GM18858 (cell line): ENCODE data around the gene LDLRAP1.
"Not testable (repeated sequence)": the region's sequence is repeated elsewhere in the genome, so short reads cannot be mapped to it uniquely, and the experiment has no call there.

Source experiments
- ATAC-seq: cut with Tn5 transposase; IDR thresholded peaks from one replicate; pipeline ENCODE4 v1.9.1; 2021; ENCODE audit not compliant: unreplicated experiment

Gene LDLRAP1

GRCh38 chr1:25573591-25573930 is 30.2 kb downstream of the LDLRAP1 start:
- no peak for ATAC-seq

- no peak for ATAC-seq
Measured at GRCh38 chr1:25573961-25574360, 30.6 kb downstream of the LDLRAP1 start.

- ATAC-seq, result no peak
Measured at GRCh38 chr1:25575191-25575590, 31.8 kb downstream of the LDLRAP1 start.

- no peak for ATAC-seq
Measured at GRCh38 chr1:25576459-25577133, 33.2 kb downstream of the LDLRAP1 start.

GRCh38 chr1:25577134-25577920 is 33.9 kb downstream of the LDLRAP1 start:
- ATAC-seq, result no peak

DNA sequence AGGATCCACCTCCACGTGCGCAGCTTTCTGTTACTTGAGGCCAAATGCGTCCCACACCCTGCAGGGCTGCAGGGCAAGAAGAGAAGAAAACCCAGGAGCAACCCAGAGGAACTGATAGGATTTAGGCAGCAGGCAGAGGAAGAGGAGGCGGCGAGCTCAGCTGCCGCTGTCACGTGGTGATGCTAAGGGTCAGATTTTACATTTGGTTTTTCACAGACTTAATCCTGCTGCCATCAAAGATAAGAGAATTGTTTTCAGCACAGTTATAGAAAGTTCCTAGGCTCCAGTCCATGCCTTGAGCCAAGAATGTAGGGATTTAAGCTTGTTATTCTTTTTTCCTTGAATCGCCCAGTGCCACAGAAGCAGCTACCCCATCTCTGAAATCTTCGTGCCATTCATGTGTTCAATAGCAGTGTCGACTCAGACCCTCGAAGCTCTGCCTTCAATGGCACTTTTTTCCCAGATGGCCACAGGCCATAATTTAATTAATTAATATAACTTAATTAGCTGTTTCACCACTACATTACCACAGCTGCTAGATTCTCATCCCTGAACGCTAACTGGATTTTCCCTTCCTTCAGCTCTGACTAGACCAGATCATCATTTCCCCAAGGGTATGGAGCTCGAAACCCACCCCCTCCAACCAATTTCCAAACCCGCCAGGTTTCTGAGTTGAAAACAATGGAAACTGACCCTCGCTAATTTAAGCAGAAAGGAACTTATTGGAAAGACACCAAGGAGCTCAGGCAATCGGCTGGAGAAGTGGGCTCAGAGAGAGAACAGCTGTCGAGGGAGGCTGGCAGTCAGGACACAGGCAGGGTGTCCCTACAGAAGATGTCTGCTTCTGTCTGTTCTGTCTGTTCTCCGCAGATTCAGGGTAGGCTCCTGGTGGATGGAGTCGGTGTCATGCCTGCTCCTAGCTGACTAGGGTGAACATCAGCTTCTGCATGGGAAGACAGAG is 36.2 kb downstream of the LDLRAP1 start:
- ATAC-seq, result no peak

- ATAC-seq, result no peak
Measured at GRCh38 chr1:25580927-25581326, 37.5 kb downstream of the LDLRAP1 start.

GRCh38 chr1:25581764-25582163 is 38.4 kb downstream of the LDLRAP1 start:
- no peak for ATAC-seq

DNA sequence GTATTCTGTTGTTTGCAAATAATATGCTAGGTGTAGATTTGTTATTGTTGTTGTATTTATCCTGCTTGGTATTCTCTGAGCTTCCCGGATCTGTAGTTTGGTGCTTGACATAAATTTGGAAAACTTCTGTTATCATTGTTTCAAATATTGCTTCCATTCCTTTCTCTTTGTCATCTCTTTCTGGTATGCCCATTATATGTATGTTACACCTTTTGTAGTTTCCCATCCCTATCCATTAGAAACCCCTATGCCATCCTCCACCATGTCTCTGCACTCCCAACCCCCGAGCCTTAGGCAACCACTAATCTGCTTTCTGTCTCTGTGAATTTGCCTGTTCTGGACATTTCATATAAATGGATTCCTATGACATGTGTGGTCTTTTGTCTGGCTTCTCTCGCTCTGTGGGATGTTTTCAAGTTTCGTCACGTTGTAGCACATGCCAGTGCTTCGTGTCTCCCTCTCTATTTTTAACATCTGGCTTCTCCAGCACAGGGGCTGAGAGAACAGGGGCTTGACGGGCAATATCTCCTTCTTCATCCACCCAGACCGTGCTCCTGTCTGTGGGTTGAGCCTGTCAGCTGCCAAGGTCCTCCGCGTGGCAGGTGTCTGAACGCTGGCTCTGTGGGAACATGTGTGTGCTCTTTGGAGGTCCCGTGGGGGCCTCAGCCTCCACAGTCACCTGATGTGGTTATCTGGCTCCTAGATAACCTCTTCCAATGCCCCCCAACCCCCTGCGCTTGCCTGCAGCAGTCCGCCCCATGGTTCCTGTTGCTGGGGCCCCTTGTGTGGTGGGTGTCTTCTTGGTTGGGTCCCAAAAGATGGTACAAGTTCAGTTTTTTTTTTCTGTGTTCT is 40.3 kb downstream of the LDLRAP1 start:
- no peak for ATAC-seq

GRCh38 chr1:25586181-25586588 is 42.8 kb downstream of the LDLRAP1 start:
- no peak for ATAC-seq

DNA sequence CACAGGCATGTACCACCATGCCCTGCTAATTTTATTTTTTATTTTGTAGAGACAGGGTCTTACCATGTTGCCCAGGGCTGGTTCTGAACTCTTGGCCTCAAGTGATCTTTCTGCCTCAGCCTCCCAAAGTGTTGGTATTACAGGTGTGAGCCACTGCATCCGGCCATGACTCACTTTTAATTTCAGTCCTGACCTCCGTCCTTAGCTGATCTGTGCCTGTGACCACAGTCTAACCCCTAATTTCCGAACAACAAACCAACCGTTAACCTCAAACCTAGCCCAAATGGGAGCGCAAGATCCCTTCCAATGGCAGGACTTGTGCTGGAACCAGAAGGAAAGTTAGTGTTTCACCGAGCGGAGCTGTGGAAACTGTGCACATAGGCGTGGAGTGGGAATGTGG is 43.9 kb downstream of the LDLRAP1 start:
- no peak for ATAC-seq

DNA sequence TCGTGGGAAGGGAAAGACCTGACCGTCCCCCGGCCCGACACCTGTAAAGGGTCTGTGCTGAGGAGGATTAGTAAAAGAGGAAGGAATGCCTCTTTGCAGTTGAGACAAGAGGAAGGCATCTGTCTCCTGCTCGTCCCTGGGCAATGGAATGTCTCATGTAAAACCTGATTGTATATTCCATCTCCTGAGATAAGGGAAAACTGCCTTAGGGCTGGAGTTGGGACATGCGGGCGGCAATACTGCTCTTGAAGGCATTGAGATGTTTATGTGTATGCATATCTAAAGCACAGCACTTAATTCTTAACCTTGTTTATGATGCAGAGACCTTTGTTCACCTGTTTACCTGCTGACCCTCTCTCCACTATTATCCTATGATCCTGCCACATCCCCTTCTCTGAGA is 44.8 kb downstream of the LDLRAP1 start:
- not testable (repeated sequence) for ATAC-seq

- not testable (repeated sequence) for ATAC-seq
Measured at GRCh38 chr1:25588786-25589185, 45.4 kb downstream of the LDLRAP1 start.

DNA sequence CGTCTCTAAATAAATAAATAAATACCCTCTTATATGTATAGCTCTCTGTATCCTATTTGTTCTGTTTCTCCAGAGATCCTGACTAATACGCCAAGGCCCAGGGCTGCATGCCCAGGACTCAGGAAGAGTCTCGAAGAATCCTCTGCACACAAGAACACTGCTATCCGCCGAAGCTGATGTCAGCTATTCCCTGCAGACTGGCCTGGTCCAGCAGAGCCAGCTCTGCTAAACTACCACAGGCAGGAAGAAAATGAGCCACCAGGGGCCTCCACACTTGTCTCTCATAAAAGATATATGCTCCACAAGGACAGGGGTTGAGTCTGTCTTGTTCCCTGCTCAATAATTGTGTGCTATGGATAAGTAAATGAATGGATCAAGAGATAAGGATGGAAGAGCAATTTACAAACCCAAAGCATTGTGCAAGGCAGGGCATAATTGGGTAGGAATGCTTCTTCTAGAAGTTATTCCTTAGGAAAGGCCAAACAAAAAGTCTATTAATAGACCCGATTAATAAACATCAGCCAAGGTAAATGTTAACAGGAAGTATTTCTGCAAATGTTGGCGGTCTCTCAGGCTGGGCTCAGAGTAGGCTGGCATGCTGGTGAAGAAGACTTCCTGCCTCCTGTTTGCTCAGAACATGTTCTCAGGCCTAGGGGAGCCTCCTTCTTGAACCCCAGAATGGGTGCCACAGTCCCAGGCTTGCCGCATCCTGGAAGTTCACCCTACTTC is 46.9 kb downstream of the LDLRAP1 start:
- no peak for ATAC-seq

DNA sequence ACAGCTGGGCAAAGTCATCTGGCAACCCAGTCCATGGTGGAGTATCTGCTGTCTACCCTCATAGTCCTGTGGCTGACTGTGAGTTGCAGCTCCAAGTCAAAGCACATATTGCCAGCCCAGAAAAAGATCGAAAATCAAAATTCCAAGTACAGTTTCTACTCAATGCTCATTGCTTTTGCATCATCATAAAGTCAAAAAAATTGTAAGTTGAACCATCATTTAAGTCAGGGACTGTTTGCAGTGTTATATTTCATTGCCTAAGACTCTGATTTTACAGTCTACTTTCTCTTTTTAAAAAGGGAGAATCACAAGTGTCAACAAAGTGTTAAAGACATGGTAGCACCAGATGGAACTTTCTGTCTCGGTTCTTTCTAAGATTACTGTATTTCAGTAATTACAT is 50.5 kb downstream of the LDLRAP1 start:
- ATAC-seq, result no peak

DNA sequence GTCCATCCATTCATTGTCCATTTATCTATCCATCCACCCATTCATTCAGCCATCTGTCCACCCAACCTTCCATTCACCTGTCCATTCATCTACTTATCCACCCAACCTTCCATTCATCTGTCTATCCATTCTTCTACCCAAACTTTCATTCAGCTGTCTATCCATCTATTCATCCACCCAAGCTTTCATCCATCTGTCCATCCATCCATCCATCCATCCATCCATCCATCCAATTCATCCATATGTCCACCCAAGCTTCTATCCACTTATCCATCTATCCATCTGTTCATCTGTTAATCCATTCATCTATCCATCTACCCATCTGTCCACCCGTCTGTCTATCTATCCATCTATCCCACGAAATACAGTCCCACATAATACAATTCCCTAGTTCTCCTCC is 51.6 kb downstream of the LDLRAP1 start:
- ATAC-seq, result no peak

GRCh38 chr1:25596641-25597040 is 53.2 kb downstream of the LDLRAP1 start:
- ATAC-seq, result not testable (repeated sequence)

- no peak for ATAC-seq
Measured at GRCh38 chr1:25598879-25599278, 55.5 kb downstream of the LDLRAP1 start.

- no peak for ATAC-seq
Measured at GRCh38 chr1:25599969-25600610, 56.7 kb downstream of the LDLRAP1 start.
